GM06990 (cell line): ENCODE data around the gene PAPPA.

Experiments
- DNase-seq: peaks from one replicate; pipeline ENCODE4 v3.0.0-alpha.2; 2011; ENCODE audit not compliant: insufficient read length; ENCODE audit errors: extremely low read depth
- H3K27me3 ChIP-seq: replicated peaks from 2 replicates; pipeline ENCODE4 v1.6.0; 2011; ENCODE audit warnings: low read length; ENCODE audit not compliant: control insufficient read depth, insufficient read depth
- H3K36me3 ChIP-seq: 2 replicates; pipeline ENCODE4 v1.5.1; 2011; ENCODE audit warnings: low read length; ENCODE audit not compliant: control insufficient read depth, insufficient read depth
- H3K4me3 ChIP-seq: replicated peaks from 2 replicates; pipeline ENCODE4 v1.5.1; 2011; ENCODE audit warnings: low read depth, mild to moderate bottlenecking, control low read depth, low read length
- TF ChIP-seq, protein P1 (sequence below): IDR thresholded peaks from 2 replicates; pipeline ENCODE4 v1.5.1; 2011; ENCODE audit warnings: low read length, control low read depth, mild to moderate bottlenecking, inconsistent platforms; ENCODE audit not compliant: insufficient read depth, poor library complexity, severe bottlenecking

Gene PAPPA

DNA sequence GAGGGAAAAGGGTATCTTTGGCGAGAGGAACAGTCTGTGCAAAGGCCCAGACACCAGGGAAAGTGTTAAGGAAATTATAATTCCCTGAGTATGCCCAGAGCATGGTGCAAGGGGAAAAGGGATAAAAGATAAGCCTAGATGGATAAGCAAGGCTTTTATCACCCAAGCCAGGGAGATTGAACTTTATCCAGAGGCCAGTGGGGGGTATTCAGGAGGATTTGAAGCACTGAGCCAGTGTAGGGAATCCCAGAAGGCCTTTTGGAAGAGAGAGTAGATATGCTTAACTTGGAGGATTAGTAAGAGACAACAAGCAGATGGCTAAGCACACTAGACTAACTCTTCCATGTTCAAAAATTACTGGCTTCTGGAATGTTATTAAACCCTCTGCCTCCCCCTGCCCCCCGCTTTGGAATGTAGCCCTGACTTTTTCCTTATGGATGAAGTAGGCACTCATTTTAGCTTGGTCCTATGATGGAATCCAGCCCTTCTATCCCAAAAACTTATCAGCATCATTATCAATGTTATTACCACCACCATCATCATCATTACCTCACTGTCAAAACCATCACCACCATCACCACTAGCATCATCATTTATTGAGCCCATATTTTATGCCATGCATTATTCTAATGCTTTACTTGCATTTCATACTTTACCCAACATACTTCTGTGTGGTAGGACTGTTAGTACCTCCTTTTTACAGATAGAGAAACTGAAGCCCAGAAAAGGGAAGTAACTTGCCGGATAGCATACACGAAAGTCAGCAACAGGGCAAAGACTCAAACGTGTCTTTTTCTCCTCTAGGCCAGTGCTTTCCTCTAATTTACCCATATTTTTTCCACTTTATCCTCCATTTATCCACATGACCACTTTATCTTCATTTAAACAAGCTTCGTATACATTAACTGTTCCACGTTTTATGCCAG, 237.0 kb downstream of the PAPPA start:
- Histone ChIP-seq H3K4me3 (no peak overlapping the region), H3K27me3 (no peaks in the 10 kb centered on the region), H3K36me3 (no peaks in the 10 kb centered on the region)
- DNase-seq = no peak
- TF ChIP-seq, protein P1, sequence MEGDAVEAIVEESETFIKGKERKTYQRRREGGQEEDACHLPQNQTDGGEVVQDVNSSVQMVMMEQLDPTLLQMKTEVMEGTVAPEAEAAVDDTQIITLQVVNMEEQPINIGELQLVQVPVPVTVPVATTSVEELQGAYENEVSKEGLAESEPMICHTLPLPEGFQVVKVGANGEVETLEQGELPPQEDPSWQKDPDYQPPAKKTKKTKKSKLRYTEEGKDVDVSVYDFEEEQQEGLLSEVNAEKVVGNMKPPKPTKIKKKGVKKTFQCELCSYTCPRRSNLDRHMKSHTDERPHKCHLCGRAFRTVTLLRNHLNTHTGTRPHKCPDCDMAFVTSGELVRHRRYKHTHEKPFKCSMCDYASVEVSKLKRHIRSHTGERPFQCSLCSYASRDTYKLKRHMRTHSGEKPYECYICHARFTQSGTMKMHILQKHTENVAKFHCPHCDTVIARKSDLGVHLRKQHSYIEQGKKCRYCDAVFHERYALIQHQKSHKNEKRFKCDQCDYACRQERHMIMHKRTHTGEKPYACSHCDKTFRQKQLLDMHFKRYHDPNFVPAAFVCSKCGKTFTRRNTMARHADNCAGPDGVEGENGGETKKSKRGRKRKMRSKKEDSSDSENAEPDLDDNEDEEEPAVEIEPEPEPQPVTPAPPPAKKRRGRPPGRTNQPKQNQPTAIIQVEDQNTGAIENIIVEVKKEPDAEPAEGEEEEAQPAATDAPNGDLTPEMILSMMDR = no peak

DNA sequence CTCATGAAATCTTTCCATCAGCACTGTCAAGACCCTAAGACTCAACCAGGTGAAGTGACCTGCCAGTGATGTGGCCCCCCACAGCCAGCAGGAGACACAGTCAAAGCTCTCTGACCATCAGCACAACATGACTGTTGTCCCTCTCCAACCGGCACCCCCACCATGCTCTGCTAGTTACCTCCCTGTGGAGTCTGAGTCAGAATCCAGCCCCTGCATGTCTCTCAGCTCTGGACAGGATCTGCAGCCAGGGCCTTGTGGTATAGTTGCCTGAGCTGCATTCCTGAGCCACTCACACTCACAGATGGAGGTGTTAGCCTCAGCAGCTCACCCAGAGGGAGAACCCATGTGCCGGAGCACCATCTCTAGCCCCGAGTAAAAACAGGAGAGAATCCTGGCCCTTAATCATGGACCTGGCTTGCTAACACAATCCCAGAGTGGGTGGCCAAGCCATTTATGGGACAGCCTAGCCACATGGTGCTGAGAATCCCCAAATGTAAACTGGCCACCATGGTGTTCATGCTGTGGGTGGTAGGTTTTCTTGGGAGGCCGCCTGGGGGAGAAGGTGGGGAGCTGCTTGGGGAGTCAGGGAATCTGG, 237.8 kb downstream of the PAPPA start:
- TF ChIP-seq, protein P1 = no peak
- no peak for DNase-seq
- H3K36me3 ChIP-seq = no peaks in the 10 kb centered on the region
- no peaks in the 10 kb centered on the region for H3K27me3 ChIP-seq
- no peak overlapping the region for H3K4me3 ChIP-seq

DNA sequence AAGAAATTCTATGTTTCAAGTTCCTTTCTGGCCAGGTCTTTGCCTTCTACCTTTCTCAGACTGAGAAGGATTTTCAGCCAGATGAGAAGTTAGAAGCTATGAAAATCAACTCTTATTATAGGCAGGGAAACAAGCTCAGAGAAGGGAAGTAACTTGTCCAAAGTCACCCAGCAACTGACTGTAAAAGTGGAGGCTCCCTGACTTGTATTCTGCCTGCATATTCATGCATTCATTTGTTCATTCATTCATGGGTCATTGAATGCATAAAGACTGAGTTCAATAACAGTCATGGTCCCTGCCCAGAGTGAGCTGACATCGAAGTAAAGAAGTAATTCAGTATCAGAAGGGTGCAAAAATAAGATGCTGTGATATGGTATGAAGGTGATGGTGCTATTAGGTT, 239.6 kb downstream of the PAPPA start:
- TF ChIP-seq, protein P1 = no peak
- Histone ChIP-seq H3K4me3 (no peak overlapping the region), H3K36me3 (no peaks in the 10 kb centered on the region), H3K27me3 (no peaks in the 10 kb centered on the region)
- DNase-seq = no peak

DNA sequence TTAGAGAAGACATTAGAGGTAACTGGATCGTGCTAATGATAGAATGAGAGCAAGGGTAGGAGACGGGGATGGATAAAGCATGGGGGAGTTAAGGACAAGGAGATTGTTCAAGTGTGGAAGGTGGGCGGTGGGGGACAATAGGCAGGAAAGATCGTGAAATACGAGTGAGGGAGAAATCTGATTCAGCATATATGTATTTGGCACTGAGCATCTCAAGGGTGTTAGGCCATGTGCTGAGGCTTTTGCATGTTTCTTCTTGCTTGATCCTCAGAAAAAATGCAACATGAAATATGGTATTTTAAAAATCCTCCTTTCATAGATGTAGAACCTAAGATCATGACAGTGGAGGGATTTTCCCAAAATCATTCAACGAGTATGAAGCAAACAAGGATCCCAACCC, 240.5 kb downstream of the PAPPA start:
- no peak for DNase-seq
- TF ChIP-seq, protein P1 = no peak
- H3K36me3 ChIP-seq = no peaks in the 10 kb centered on the region

DNA sequence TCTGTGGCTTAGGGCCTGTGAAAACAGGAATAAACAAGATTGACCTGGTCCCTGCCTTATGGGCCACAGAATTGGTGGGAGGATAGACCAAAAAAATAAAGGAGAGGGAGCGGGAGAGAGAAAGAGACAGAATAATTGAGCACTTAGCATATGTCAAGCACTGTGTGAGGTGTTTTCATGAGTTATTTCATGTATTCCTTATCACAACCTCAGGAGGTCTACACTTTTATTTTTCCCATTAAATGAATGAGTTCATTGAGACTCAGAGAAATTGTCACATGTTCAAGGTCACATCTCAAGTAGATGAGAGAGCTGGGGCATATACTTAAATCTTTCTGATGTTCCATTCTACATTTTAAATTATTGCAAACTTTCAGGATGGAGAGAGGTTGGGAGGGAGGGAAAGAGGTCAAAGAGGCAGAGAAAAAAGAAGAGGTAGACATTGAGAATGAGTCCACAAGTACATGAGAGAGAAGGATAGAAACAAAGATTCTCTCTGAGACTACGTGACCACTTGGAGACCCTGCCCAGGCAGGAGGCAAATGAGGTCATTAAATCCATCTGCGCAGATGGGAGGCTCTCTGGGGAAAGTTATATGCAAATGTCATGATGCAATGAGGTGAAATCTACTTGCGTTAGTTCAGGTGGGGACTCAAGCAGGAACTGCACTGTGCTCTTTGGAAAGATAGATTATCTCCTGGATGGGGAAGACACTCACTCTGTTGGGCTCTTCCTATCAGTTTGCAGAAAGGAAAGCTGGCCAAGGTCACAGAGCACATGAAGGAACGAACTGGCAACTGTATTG, 241.5 kb downstream of the PAPPA start:
- DNase-seq = no peak

More for the DNA sequence above, 240.5 kb downstream of the PAPPA start:
- no peak overlapping the region for H3K4me3 ChIP-seq
- no peaks in the 10 kb centered on the region for H3K27me3 ChIP-seq

More for the DNA sequence above, 241.5 kb downstream of the PAPPA start:
- H3K36me3 ChIP-seq = no peaks in the 10 kb centered on the region
- TF ChIP-seq, protein P1 = no peak
- no peaks in the 10 kb centered on the region for H3K27me3 ChIP-seq
- H3K4me3 ChIP-seq = no peak overlapping the region
